ENCODE measurements around the gene BSND.

- TF ChIP-seq CTCF (IDR thresholded peaks at IDR 0.05; ENCODE audit: poor library complexity): no peak
- TF ChIP-seq EZH2 (IDR thresholded peaks at IDR 0.05; ENCODE audit: borderline replicate concordance): no peak
Measured at GRCh38 chr1:55000110-55001085, 1.7 kb downstream of the BSND start.
